Activated CD4-positive, CD25-positive, alpha-beta regulatory T cell treated with anti-CD3 and anti-CD28 coated beads, Interleukin-2, amount 50 U/mL, for 24 hours (primary cell): ENCODE results near the gene COX5B.

Experiments used
- ATAC-seq, 2 donors: fragments of 150-1000 bp; cut with Tn5 transposase; one replicate each; pipeline ENCODE4 v1.10.0; 2021; ENCODE audit warnings: mild to moderate bottlenecking in 1 of 2, moderate library complexity in 1 of 2

Gene COX5B

GRCh38 chr2:97673915-97674283 lies 28.0 kb downstream of the COX5B start:
- ATAC-seq, result peak; percentile 23 to 52

GRCh38 chr2:97675430-97676113 lies 29.7 kb downstream of the COX5B start:
- ATAC-seq, result no peak

GRCh38 chr2:97676620-97677019 lies 30.8 kb downstream of the COX5B start:
- peak; percentile 76 to 83 for ATAC-seq

- no peak for ATAC-seq
Observed at GRCh38 chr2:97677480-97677879, 31.6 kb downstream of the COX5B start.

GRCh38 chr2:97678298-97678697 lies 32.4 kb downstream of the COX5B start:
- no peak for ATAC-seq

- ATAC-seq, result peak in 1 of 2 donors; percentile 4
Observed at GRCh38 chr2:97687235-97687634, 41.4 kb downstream of the COX5B start.

GRCh38 chr2:97688062-97688827 lies 42.4 kb downstream of the COX5B start:
- ATAC-seq, result peak; percentile 94 to 97

GRCh38 chr2:97691166-97691565 lies 45.3 kb downstream of the COX5B start:
- ATAC-seq, result no peak

- no peak for ATAC-seq
Observed at GRCh38 chr2:97693476-97693875, 47.6 kb downstream of the COX5B start.

- no peak for ATAC-seq
Observed at GRCh38 chr2:97695744-97696143, 49.9 kb downstream of the COX5B start.

- peak; percentile 93 to 95 for ATAC-seq
Observed at GRCh38 chr2:97697252-97698235, 51.7 kb downstream of the COX5B start.
